GM12878 (cell line): Measurements from ENCODE around the gene SUPT4H1. TPM values are rescaled to one million over a fixed set of nuclear protein-coding genes. Genes with fewer than 3 reads are reported as not detected.

Experiments used
- ASH2L ChIP-seq: fragments of 300-600, 200-600 bp; sonication (generic); IDR thresholded peaks from 2 replicates; pipeline ENCODE4 v1.6.1; 2017; ENCODE audit warnings: low read depth, mild to moderate bottlenecking, borderline replicate concordance
- E2F4 ChIP-seq: IDR thresholded peaks from 2 replicates; pipeline ENCODE4 v1.6.1; 2012; ENCODE audit warnings: low read depth, low read length, improper control_type of control experiment
- EZH2 ChIP-seq: IDR thresholded peaks from 2 replicates; pipeline ENCODE4 v1.6.1; 2012; ENCODE audit warnings: low read depth, mild to moderate bottlenecking, control low read depth, inconsistent platforms, low read length, borderline replicate concordance; ENCODE audit not compliant: control insufficient read depth
- GABPA ChIP-seq: IDR thresholded peaks from 2 replicates; pipeline ENCODE4 v1.6.1; 2014; ENCODE audit warnings: antibody characterized with exemption, low read depth, mild to moderate bottlenecking, inconsistent platforms
- HCFC1 ChIP-seq: fragments of 150-350 bp; IDR thresholded peaks from 2 replicates; pipeline ENCODE4 v1.6.1; 2014; ENCODE audit warnings: low read length
- IKZF1 ChIP-seq: fragments of 450-650 bp; conservative IDR thresholded peaks from 2 replicates; pipeline ENCODE4 v1.6.1; 2017; ENCODE audit warnings: antibody characterized with exemption, mild to moderate bottlenecking
- JUNB ChIP-seq: IDR thresholded peaks from 2 replicates; pipeline ENCODE4 v1.6.1; 2016; ENCODE audit warnings: antibody characterized with exemption, mild to moderate bottlenecking
- MAX ChIP-seq: IDR thresholded peaks from 2 replicates; pipeline ENCODE4 v1.6.1; 2012; ENCODE audit warnings: low read depth, low read length, improper control_type of control experiment
- MTA2 ChIP-seq: fragments of 450-650 bp; IDR thresholded peaks from 2 replicates; pipeline ENCODE4 v1.6.1; 2016; ENCODE audit warnings: low read depth, mild to moderate bottlenecking, moderate library complexity
- MYC ChIP-seq: IDR thresholded peaks from 2 replicates; pipeline ENCODE4 v1.6.1; 2011; ENCODE audit warnings: mild to moderate bottlenecking, low read length, moderate library complexity, inconsistent platforms; ENCODE audit not compliant: insufficient read depth, insufficient replicate concordance, insufficient read length, severe bottlenecking
- PKNOX1 ChIP-seq: fragments of 450-650 bp; IDR thresholded peaks from 2 replicates; pipeline ENCODE4 v1.6.1; 2016; ENCODE audit warnings: mild to moderate bottlenecking
- RBBP5 ChIP-seq: fragments of 200-600 bp; sonication (generic); conservative IDR thresholded peaks from 2 replicates; pipeline ENCODE4 v1.6.1; 2016
- RELA ChIP-seq: fragments of 450-650 bp; IDR thresholded peaks from 2 replicates; pipeline ENCODE4 v1.8.0; 2014; ENCODE audit warnings: borderline replicate concordance; ENCODE audit not compliant: partially characterized antibody
- RFX5 ChIP-seq: IDR thresholded peaks from 2 replicates; pipeline ENCODE4 v1.6.1; 2011; ENCODE audit warnings: low read depth, low read length, improper control_type of control experiment
- SIN3A ChIP-seq: IDR thresholded peaks from 2 replicates; pipeline ENCODE4 v1.6.1; 2012; ENCODE audit warnings: low read depth, low read length, improper control_type of control experiment
- SKIL ChIP-seq: fragments of 450-650 bp; IDR thresholded peaks from 2 replicates; pipeline ENCODE4 v1.6.1; 2017; ENCODE audit warnings: mild to moderate bottlenecking, low read depth, inconsistent platforms; ENCODE audit not compliant: poor library complexity, severe bottlenecking
- TAF1 ChIP-seq: IDR thresholded peaks from 2 replicates; pipeline ENCODE4 v1.6.1; 2011; ENCODE audit warnings: mild to moderate bottlenecking, low read depth, low read length, borderline replicate concordance
- TARDBP ChIP-seq: IDR thresholded peaks from 2 replicates; pipeline ENCODE4 v1.6.1; 2016; ENCODE audit warnings: borderline replicate concordance
- YY1 ChIP-seq: IDR thresholded peaks from 2 replicates; pipeline ENCODE4 v1.6.1; 2011; ENCODE audit warnings: low read depth, mild to moderate bottlenecking, low read length
- ZNF217 ChIP-seq: fragments of 450-650 bp; IDR thresholded peaks from 2 replicates; pipeline ENCODE4 v1.6.1; 2017; ENCODE audit warnings: antibody characterized with exemption, mild to moderate bottlenecking
- ZNF592 ChIP-seq: fragments of 450-650 bp; IDR thresholded peaks from 2 replicates; pipeline ENCODE4 v1.6.1; 2017; ENCODE audit warnings: mild to moderate bottlenecking, moderate library complexity
- polyA plus RNA-seq, 11 experiments: library from polyadenylated mRNA; depleted of rRNA in 4 of 11; unstranded in 6 of 11; stranded (reverse) in 5 of 11; fragments of >200 nt; fragmentation: Nextera tagmentation in 4 of 11; fragmentation: Illumina TruSeq in 1 of 11; extraction: Ambion mirVana in 4 of 11; extraction: Trizol in 1 of 11; gene quantifications; 1 replicate in 1 of 11; 2 replicates in 10 of 11; pipeline versions ENCODE4 v1.2.1 to v1.2.3, GENCODE V29; 2011 to 2016; ENCODE audit warnings: inconsistent platforms in 2 of 11, missing spikeins in 2 of 11, low read depth in 1 of 11
- total RNA-seq, 4 experiments: library from RNA; depleted of rRNA in 3 of 4; stranded (reverse); fragments of >200 nt in 3 of 4; fragmentation: Illumina TruSeq in 1 of 4; extraction: Trizol in 1 of 4; gene quantifications; 2 replicates each; pipeline versions ENCODE4 v1.2.1 to v1.2.3, GENCODE V29; 2013 to 2021

SUPT4H1 gene
- total and polyA plus RNA-seq, 10 of the 15 experiments (the other 5 are each of a cell fraction or from before 2014, with no cell fraction given), result 83.8 to 293 (median 128) TPM

- TF ChIP-seq ZNF592 (no peak), EZH2 (no peak), RBBP5 (no peak), JUNB (0 out of 2 replicates have a peak, but pooled peaks have one; percentile 10), MYC (peak; percentile 43), ASH2L (no peak), RFX5 (no peak), TARDBP (0 out of 2 replicates have a peak, but pooled peaks have one; percentile 6), E2F4 (no peak), MTA2 (no peak), TAF1 (peak; percentile 98), SKIL (no peak), PKNOX1 (peak; percentile 41), HCFC1 (no peak), YY1 (0 out of 2 replicates have a peak, but pooled peaks have one; percentile 53), ZNF217 (no peak; the same call in 1 of the 2 replicates), MAX (peak; percentile 57; the same call in 1 of the 2 replicates), IKZF1 (peak; percentile 97), GABPA (no peak), SIN3A (0 out of 2 replicates have a peak, but pooled peaks have one; percentile 33), RELA (peak; percentile 68)
These were observed 12.9 kb downstream of the SUPT4H1 start (continued) for GRCh38 chr17:58338841-58339754.
